ENCODE measurements around the gene SYNGR1. TPM values are rescaled to one million over a fixed set of nuclear protein-coding genes. Genes with fewer than 3 reads are reported as not detected.
A peak's percentile ranks its signal among the peaks of the same experiment; 100 is the strongest.

Gene SYNGR1
- total RNA-seq, 2 experiments from 2014 or later, result 2.4 to 3.8 TPM

- CTCF ChIA-PET, result interaction anchor here (1.9 to 6.8 kb wide), 3 partner anchors 13 to 131 kb away, joined by 5 to 135 read pairs (median 7); no protein-coding TSS in a partner anchor
- DNase-seq (no peak), ATAC-seq (no peak)
- H3K4me3 Mint-ChIP-seq, result no peak overlapping the region
- no peaks in the 10 kb centered on the region for H3K9me3 Mint-ChIP-seq
- H3K4me1 Mint-ChIP-seq (ENCODE audit: low read depth), result no peaks in the 10 kb centered on the region
- TF ChIP-seq CTCF (IDR thresholded peaks at IDR 0.05), result no peak
- intact Hi-C loops (cut with micrococcal nuclease), result no loop called here
- H3K36me3 Mint-ChIP-seq (ENCODE audit: low read depth), result no peaks in the 10 kb centered on the region
- H3K27ac Mint-ChIP-seq, result no peak overlapping the region
- POLR2A ChIA-PET, result interaction anchor here (9.6 kb wide), 1 partner anchor 13 kb away, joined by 101 read pairs; the partner anchor contains the start of gene RPL3
- H3K27me3 Mint-ChIP-seq, result peaks cover 24% of the 10 kb centered on the region
Observed at GRCh38 chr22:39302431-39302960, 47.3 kb upstream of the SYNGR1 start.

- no peaks in the 10 kb centered on the region for H3K4me1 Mint-ChIP-seq (ENCODE audit: low read depth)
- H3K36me3 Mint-ChIP-seq (ENCODE audit: low read depth), result no peaks in the 10 kb centered on the region
- ATAC-seq (no peak), DNase-seq (no peak)
- peaks cover 20% of the 10 kb centered on the region for H3K27me3 Mint-ChIP-seq
- H3K27ac Mint-ChIP-seq, result no peak overlapping the region
- H3K9me3 Mint-ChIP-seq, result no peaks in the 10 kb centered on the region
- CTCF ChIA-PET, result interaction anchor here (1.0 to 6.8 kb wide), 4 partner anchors 9 to 132 kb away, joined by 3 to 135 read pairs (median 6); no protein-coding TSS in a partner anchor
- no peak overlapping the region for H3K4me3 Mint-ChIP-seq
- POLR2A ChIA-PET, result interaction anchor here (9.6 kb wide), 1 partner anchor 12 kb away, joined by 101 read pairs; the partner anchor contains the start of gene RPL3
- intact Hi-C loops (cut with micrococcal nuclease), result no loop called here
- TF ChIP-seq CTCF (IDR thresholded peaks at IDR 0.05), result no peak
Observed at GRCh38 chr22:39303358-39303757, 46.4 kb upstream of the SYNGR1 start.

DNA sequence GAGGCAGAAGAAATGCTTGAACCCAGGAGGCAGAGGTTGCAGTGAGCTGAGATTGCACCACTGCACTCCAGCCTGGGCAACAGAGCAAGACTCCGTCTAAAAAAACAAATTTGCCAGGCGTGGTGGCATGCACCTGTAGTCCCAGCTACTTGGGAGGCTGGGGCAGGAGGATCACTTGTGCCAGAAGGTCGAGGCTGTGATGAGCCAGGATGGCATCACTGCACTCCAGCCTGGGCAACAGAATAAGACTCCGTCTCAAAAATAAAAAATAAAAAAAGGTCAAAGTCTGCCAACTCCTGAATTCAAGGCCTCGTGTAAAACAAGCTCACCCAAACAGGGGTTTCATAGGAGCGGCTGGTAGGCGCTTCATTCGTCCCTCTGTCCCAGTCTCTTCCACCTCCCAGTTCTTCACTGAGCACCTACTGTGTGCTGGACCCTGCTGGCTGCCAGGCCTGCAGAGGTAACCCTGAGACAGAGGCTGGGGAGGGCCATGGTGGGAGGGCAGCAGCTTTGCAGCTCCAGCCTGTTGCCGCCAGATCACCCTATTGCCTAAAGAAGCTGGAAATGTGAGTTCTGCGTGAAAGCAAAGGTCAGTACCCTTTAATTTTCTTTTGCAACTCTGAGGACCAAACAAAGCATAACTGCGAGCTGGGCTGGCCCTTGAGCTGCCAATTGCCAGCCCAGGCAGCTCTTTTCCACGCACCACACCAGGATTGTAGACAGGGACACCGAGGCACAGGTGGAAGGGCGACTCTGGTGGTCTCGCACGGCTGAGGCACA lies 45.7 kb upstream of the SYNGR1 start:
- peaks cover 2% of the 10 kb centered on the region for H3K4me1 Mint-ChIP-seq (ENCODE audit: low read depth)
- peaks cover 20% of the 10 kb centered on the region for H3K27me3 Mint-ChIP-seq
- intact Hi-C loops (cut with micrococcal nuclease), result no loop called here
- ChIA-PET POLR2A (interaction anchor here (9.6 kb wide), 1 partner anchor 12 kb away, joined by 101 read pairs; the partner anchor contains the start of gene RPL3), CTCF (interaction anchor here (0.6 to 6.8 kb wide), 5 partner anchors 8 to 133 kb away, joined by 3 to 135 read pairs (median 5); no protein-coding TSS in a partner anchor)
- no peaks in the 10 kb centered on the region for H3K36me3 Mint-ChIP-seq (ENCODE audit: low read depth)
- no peak for ATAC-seq
- no peak overlapping the region for H3K27ac Mint-ChIP-seq
- DNase-seq, result no peak
- TF ChIP-seq CTCF (IDR thresholded peaks at IDR 0.05), result no peak
- no peak overlapping the region for H3K4me3 Mint-ChIP-seq
- no peaks in the 10 kb centered on the region for H3K9me3 Mint-ChIP-seq

DNA sequence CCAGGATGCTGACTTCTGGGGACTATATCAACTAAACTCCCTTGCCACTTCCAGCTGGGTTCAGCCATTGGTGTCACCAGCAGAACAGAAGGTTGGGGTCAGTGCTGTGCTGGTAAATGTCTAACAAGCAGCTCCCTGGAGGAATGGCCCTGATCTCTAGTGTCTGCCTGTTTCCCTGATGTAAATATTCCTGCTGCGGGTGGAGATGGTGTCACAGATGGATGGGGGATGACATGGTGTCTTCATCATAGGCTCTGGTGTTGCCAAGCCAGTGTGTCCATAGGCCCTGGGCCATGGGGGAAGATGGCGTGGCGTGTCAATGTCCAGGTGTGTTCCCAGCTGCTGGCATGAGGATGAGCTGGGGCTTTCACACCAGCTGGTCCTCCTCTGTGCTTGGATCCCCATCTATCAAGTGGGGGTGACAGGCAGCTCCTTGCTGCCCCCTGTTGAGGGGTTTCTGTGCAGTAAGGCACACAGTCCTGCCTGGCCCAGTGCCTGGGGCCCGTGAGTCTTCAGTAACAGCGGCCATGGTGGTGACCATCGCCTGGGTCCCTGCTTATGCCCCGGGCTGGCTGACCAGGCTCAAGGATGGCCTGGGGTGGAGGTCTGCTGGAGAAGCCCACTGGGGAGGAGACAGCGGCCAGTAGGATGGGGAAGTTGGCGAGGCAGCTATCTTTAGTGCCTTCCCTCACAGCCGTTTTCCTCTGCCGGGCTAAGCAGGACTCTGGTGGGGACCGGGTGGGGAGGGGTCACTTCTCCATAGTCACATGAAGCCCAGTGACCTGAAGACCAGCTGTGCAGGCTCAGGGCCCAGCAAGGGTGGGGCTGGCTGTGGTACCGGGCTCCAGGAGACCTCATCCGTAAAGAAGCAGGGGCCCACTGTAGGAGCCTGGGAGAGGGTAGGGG lies 43.1 kb upstream of the SYNGR1 start:
- no peak overlapping the region for H3K27ac Mint-ChIP-seq
- ChIA-PET CTCF (interaction anchor here (0.5 to 6.8 kb wide), 20 partner anchors 9 to 438 kb away, joined by 3 to 135 read pairs (median 3); no protein-coding TSS in a partner anchor), POLR2A (interaction anchor here (1.0 to 9.6 kb wide), 2 partner anchors 9 to 214 kb away, joined by 3 to 101 read pairs; partner anchors contain the start of gene RPL3)
- H3K27me3 Mint-ChIP-seq, result no peaks in the 10 kb centered on the region
- intact Hi-C loops (cut with micrococcal nuclease), result no loop called here
- DNase-seq (peak; percentile 77), ATAC-seq (peak; percentile 34)
- no peak overlapping the region for H3K4me3 Mint-ChIP-seq
- TF ChIP-seq CTCF (IDR thresholded peaks at IDR 0.05), result peak; percentile 61
- peaks cover 9% of the 10 kb centered on the region for H3K4me1 Mint-ChIP-seq (ENCODE audit: low read depth)
- peaks cover 4% of the 10 kb centered on the region for H3K36me3 Mint-ChIP-seq (ENCODE audit: low read depth)
- no peaks in the 10 kb centered on the region for H3K9me3 Mint-ChIP-seq

All from activated CD8-positive, alpha-beta T cell treated with anti-CD3 and anti-CD28 coated beads for 36 hours (primary cell).